Mucosa of stomach (tissue), 1 donor: ENCODE data around the gene POLR2H.
"Not testable (repeated sequence)": the region's sequence is repeated elsewhere in the genome, so short reads cannot be mapped to it uniquely, and the experiment has no call there.

Experiments
- H3K27me3 ChIP-seq: one replicate; pipeline ENCODE4 v1.7.0; 2013; ENCODE audit warnings: mild to moderate bottlenecking, low read length; ENCODE audit not compliant: control insufficient read depth, insufficient read depth
- H3K36me3 ChIP-seq: one replicate; pipeline ENCODE4 v1.7.0; 2013; ENCODE audit warnings: low read length; ENCODE audit not compliant: control insufficient read depth, insufficient read depth
- H3K4me1 ChIP-seq: one replicate; pipeline ENCODE4 v1.7.0; 2013; ENCODE audit warnings: mild to moderate bottlenecking, low read length; ENCODE audit not compliant: control insufficient read depth, insufficient read depth
- H3K4me3 ChIP-seq: one replicate; pipeline ENCODE4 v1.7.0; 2013; ENCODE audit warnings: low read length
- H3K9ac ChIP-seq: one replicate; pipeline ENCODE4 v1.7.0; 2013; ENCODE audit warnings: mild to moderate bottlenecking, low read length, moderate library complexity
- H3K9me3 ChIP-seq: one replicate; pipeline ENCODE4 v1.7.0; 2013; ENCODE audit warnings: mild to moderate bottlenecking, low read length, moderate library complexity; ENCODE audit not compliant: control insufficient read depth
- donor health status: Pancreatic carcinoma.

POLR2H gene

DNA sequence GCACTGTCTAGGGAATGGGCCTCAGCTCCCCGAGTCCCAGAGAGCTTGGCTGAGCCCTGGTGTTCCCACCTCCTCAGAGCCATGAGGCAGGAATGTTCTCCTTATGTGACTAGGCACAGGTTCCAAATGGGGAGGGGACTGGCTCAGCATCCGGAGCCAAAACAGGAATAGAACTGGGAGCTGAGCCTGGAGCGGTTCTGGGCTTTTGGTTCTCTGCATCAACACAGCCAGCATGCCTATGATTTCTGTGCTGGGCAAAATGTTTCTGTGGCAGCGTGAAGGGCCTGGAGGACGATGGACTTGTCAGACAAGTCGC is 24.2 kb upstream of the POLR2H start, which contains the start of gene FAM131A:
FAM131A (plus strand) TSS at position 202 of the 316 bp plus-strand sequence; CDS start at position 233, 31 bp downstream.
- no peaks in the 10 kb centered on the region for H3K9me3 ChIP-seq
- H3K4me1 ChIP-seq = peaks cover 40% of the 10 kb centered on the region
- peaks cover 7% of the 10 kb centered on the region for H3K36me3 ChIP-seq
- H3K9ac ChIP-seq = peak within 1 kb of the TSS; percentile 71
- no peaks in the 10 kb centered on the region for H3K27me3 ChIP-seq
- peak within 1 kb of the TSS; percentile 48 for H3K4me3 ChIP-seq

GRCh38 chr3:184337981-184338380 is 23.5 kb upstream of the POLR2H start:
- Histone ChIP-seq H3K4me1 (peaks cover 44% of the 10 kb centered on the region), H3K9me3 (no peaks in the 10 kb centered on the region), H3K36me3 (peaks cover 7% of the 10 kb centered on the region), H3K9ac (peak overlapping the region; percentile 17), H3K27me3 (no peaks in the 10 kb centered on the region), H3K4me3 (no peak overlapping the region)

GRCh38 chr3:184338511-184338945 is 23.0 kb upstream of the POLR2H start:
- no peaks in the 10 kb centered on the region for H3K9me3 ChIP-seq
- peaks cover 7% of the 10 kb centered on the region for H3K36me3 ChIP-seq
- no peak overlapping the region for H3K4me3 ChIP-seq
- H3K9ac ChIP-seq = no peak overlapping the region
- H3K27me3 ChIP-seq = no peaks in the 10 kb centered on the region
- H3K4me1 ChIP-seq = peaks cover 44% of the 10 kb centered on the region

DNA sequence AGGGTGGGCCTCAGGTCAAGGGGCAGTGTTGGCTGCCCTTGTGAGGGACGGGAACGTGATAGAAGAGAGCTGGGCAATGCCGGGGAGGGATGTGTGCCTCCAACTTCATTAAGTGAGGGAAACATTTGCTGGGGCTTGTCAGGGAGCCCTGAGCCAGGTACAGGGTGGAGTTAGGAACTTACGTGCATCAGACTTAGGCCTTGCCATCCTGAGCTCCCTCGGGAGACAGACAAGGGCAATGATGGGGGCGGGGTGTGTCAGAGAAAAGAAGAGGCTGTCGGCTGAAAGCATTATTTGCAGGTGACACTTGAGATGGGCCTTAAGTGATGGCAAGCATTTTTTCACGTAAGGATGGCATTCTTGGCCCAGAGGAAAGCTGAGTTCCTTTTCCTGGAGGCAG is 22.5 kb upstream of the POLR2H start:
- H3K36me3 ChIP-seq = peaks cover 4% of the 10 kb centered on the region
- no peaks in the 10 kb centered on the region for H3K27me3 ChIP-seq
- no peak overlapping the region for H3K4me3 ChIP-seq
- no peak overlapping the region for H3K9ac ChIP-seq
- H3K9me3 ChIP-seq = no peaks in the 10 kb centered on the region
- peaks cover 44% of the 10 kb centered on the region for H3K4me1 ChIP-seq

- H3K9ac ChIP-seq, H3K36me3 ChIP-seq, H3K27me3 ChIP-seq, H3K9me3 ChIP-seq, H3K4me3 ChIP-seq: not testable (repeated sequence)
- H3K4me1 ChIP-seq = peaks cover 44% of the 10 kb centered on the region
These were observed 21.9 kb upstream of the POLR2H start for GRCh38 chr3:184339451-184340135.

DNA sequence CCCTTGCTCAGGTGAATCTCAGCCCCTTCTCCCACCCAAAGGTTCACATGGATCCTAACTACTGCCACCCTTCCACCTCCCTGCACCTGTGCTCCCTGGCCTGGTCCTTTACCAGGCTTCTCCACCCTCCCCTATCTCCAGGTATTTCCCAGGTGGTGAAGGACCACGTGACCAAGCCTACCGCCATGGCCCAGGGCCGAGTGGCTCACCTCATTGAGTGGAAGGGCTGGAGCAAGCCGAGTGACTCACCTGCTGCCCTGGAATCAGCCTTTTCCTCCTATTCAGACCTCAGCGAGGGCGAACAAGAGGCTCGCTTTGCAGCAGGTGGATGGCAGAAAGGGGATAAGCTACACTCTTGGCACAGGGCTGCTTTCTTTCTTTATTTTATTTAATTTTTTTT is 19.6 kb upstream of the POLR2H start:
- Histone ChIP-seq H3K27me3 (no peaks in the 10 kb centered on the region), H3K36me3 (no peaks in the 10 kb centered on the region), H3K4me3 (no peak overlapping the region), H3K4me1 (peaks cover 43% of the 10 kb centered on the region), H3K9ac (no peak overlapping the region), H3K9me3 (no peaks in the 10 kb centered on the region)

DNA sequence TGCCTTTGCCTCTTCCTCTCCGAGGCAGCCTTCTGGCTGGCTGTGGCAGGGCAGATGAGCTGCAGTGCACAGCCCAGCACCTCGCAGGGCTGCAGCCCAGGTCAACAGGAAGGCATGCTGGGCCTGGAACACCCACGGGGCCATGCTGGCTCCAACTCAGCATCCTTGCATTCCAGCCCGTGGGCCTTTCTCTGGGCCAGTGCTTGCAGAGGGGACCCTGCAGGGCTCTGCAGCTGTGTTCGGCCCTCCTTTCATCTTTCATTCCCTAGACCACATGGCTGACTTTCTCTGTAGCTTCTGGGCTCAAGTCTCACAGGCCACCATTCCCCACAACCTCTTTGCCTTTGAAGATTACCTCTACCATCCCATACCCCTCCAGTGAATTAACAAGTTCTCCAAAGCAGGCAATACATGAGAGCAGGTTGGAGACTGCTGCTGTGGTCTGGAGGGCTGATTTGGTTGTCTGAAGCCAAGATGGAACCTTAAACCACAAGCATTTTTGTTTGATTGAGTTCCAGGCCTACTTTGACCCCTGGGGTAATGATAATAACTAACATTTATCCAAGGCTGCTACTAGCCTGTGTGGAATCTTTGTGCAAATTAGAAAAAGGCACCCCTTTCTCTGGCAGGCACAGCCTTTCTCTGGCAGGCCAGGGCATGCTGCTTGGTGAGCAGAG is 18.2 kb upstream of the POLR2H start:
- Histone ChIP-seq H3K9me3 (no peaks in the 10 kb centered on the region), H3K36me3 (no peaks in the 10 kb centered on the region), H3K9ac (no peak overlapping the region), H3K4me1 (peaks cover 32% of the 10 kb centered on the region), H3K4me3 (no peak overlapping the region), H3K27me3 (no peaks in the 10 kb centered on the region)

- no peak overlapping the region for H3K4me3 ChIP-seq
- H3K27me3 ChIP-seq = no peaks in the 10 kb centered on the region
- no peaks in the 10 kb centered on the region for H3K9me3 ChIP-seq
- H3K4me1 ChIP-seq = peaks cover 34% of the 10 kb centered on the region
- H3K9ac ChIP-seq = no peak overlapping the region
- no peaks in the 10 kb centered on the region for H3K36me3 ChIP-seq
These were observed 16.8 kb upstream of the POLR2H start for GRCh38 chr3:184344579-184345316.

DNA sequence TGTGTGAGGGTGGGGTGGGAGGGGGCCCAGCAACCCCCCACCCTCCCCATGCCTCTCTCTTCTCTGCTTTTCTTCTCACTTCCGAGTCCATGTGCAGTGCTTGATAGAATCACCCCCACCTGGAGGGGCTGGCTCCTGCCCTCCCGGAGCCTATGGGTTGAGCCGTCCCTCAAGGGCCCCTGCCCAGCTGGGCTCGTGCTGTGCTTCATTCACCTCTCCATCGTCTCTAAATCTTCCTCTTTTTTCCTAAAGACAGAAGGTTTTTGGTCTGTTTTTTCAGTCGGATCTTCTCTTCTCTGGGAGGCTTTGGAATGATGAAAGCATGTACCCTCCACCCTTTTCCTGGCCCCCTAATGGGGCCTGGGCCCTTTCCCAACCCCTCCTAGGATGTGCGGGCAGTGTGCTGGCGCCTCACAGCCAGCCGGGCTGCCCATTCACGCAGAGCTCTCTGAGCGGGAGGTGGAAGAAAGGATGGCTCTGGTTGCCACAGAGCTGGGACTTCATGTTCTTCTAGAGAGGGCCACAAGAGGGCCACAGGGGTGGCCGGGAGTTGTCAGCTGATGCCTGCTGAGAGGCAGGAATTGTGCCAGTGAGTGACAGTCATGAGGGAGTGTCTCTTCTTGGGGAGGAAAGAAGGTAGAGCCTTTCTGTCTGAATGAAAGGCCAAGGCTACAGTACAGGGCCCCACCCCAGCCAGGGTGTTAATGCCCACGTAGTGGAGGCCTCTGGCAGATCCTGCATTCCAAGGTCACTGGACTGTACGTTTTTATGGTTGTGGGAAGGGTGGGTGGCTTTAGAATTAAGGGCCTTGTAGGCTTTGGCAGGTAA is 16.0 kb upstream of the POLR2H start:
- Histone ChIP-seq H3K4me3 (no peak overlapping the region), H3K27me3 (no peaks in the 10 kb centered on the region), H3K9ac (no peak overlapping the region), H3K36me3 (no peaks in the 10 kb centered on the region), H3K9me3 (no peaks in the 10 kb centered on the region), H3K4me1 (peaks cover 37% of the 10 kb centered on the region)

DNA sequence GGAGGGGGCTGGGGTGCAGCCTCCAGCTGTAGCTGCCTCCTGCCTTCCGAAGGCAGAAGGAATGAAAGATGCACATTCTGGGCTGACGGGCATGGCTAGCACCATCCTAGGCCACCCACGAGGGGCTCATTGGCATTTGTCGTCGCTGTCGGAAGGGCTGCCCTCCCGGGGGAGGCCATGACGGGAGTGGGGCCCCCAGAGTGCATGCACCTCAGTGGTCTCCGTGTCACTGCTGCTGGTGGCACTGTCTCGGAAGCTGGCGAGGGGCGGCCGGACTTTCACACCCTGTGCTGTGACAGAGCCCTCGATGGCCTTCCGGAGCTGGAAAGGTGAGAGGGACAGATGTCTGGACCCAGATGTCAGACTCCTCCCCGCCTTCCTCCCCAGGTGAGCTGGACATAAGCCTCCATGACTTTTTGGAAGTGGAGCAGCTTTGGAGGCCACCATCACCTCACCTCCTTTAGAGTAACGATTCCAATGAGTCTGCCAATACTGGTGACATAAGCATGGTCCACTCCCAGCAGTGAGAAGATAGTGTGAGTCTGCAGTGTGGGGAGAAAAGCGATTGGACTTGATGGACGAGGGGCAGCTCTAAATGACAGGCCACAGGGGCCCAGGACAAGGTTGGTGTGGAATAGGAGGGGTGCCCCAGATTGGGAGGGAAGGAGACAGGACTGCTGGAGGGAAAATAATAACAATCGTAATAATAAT is 14.9 kb upstream of the POLR2H start:
- Histone ChIP-seq H3K9me3 (no peaks in the 10 kb centered on the region), H3K27me3 (no peaks in the 10 kb centered on the region), H3K9ac (no peak overlapping the region), H3K4me1 (peaks cover 37% of the 10 kb centered on the region), H3K4me3 (no peak overlapping the region), H3K36me3 (no peaks in the 10 kb centered on the region)

DNA sequence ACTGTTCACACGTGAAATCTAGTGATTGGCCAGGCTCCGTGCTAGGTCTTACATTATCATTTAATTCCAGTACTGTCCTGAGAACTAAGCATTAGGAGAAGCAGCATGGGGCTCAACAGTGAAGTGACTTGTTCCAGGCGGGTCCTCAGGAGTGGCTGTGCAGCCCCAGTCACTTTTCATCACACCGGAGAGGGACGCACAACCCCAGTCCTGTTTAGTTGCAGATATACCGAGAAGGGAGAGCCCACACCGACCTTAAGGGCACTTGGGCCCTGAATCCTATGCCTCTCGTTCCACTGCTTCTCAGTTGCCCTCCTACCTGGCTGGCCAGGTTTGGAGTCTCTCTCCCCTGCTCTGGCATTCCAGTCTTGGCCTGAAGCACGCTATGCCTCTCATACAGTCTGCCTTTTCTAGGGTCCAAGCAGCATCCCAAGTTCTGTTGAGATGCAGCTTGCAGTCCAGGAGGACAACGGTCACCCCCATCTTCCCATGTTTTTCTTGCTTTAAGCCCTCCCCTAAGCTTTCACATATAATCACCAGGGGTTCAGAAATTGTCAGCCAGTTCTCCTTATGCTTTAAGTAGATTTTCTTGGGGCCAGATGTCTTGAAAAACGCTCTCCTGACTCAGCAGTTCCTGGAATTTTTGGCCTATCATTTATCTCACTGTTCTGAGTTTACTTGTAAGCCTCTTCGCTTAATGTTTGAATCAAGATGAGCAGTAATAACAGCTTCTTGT is 14.0 kb upstream of the POLR2H start:
- Histone ChIP-seq H3K27me3 (no peaks in the 10 kb centered on the region), H3K9me3 (no peaks in the 10 kb centered on the region), H3K9ac (no peak overlapping the region), H3K4me1 (peaks cover 39% of the 10 kb centered on the region), H3K4me3 (no peak overlapping the region), H3K36me3 (no peaks in the 10 kb centered on the region)
